Measurements from ENCODE around the gene NDUFA8.

DNA sequence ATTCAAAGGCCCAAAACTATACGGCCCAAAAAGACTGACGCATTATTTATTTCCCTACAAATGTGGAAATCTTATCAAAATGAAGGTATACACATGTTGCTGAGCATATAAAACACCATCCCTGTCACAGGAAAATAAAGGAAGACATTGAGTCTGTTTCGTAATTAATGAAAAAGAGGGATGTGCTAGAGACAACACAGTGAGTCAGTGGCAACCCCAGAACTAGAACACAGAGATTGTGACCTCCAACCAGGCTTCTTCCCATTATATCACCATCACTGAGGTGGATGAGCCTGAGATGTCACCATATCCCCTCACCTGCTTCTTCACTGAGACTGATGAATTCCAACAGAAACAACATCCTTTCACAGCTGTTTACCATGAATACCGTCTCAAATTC, 3.8 kb downstream of the NDUFA8 start:
- TF ChIP-seq CTCF (IDR thresholded peaks at IDR 0.05) = no peak
- no peak for TF ChIP-seq POLR2A (IDR thresholded peaks at IDR 0.05)
